GM12878 (cell line): ENCODE results near the gene SLCO2A1. TPM values are rescaled to one million over a fixed set of nuclear protein-coding genes. Genes with fewer than 3 reads are reported as not detected.

Source experiments
- ATAC-seq: fragments of 200-7000 bp; cut with Tn5 transposase; 3 replicates; pipeline ENCODE4 v1.9.1; 2020; ENCODE audit warnings: mild to moderate bottlenecking, moderate library complexity
- BruUV-seq: library from RNA; stranded (reverse); fragments of 400-500 nt; replicated peaks from 2 replicates; lab custom pipeline; 2021; lab: Mats Ljungman, UMichigan
- CTCF ChIA-PET: fragments of 300-600 bp; sonication (Branson Sonifier 250); formaldehyde crosslinking; extraction: SDS; loops from one replicate; lab custom pipeline; 2021; ENCODE audit warnings: inconsistent platforms; lab: Yijun Ruan, JAX
- POLR2A ChIA-PET: fragments of 350-600 bp; formaldehyde crosslinking; extraction: SDS; loops from one replicate; lab custom pipeline; 2021; ENCODE audit warnings: inconsistent platforms; lab: Charles Lee
- RAD21 ChIA-PET: fragments of 300-600 bp; sonication (Branson Sonifier 250); formaldehyde crosslinking; loops from one replicate; lab custom pipeline; 2023; ENCODE audit warnings: antibody characterized with exemption; ENCODE audit not compliant: unreplicated experiment; lab: Charles Lee
- SMC1A ChIA-PET: fragments of 300-600 bp; sonication (Branson Sonifier 250); formaldehyde crosslinking; loops from one replicate; lab custom pipeline; 2023; ENCODE audit not compliant: unreplicated experiment, uncharacterized antibody; lab: Charles Lee
- DNase-seq: peaks from one replicate; pipeline ENCODE4 v3.0.0-alpha.2; 2011; ENCODE audit warnings: low read depth, low spot score
- FAIRE-seq: peaks from 3 replicates; lab custom pipeline; 2011; peaks lifted over from hg19 to GRCh38; lab: Jason Lieb, UNC
- H2AFZ ChIP-seq: 2 replicates; pipeline ENCODE4 v1.6.0; 2011; ENCODE audit warnings: low read depth, low read length, control low read depth; ENCODE audit not compliant: control insufficient read depth
- H3K27ac ChIP-seq: 2 replicates; pipeline ENCODE4 v1.5.1; 2011; ENCODE audit warnings: control low read depth; ENCODE audit not compliant: control insufficient read depth, insufficient read depth
- H3K27me3 ChIP-seq, 2 experiments: replicated peaks in 1 of 2; 2 replicates each; pipeline versions ENCODE4 v1.6.0 to v1.6.1; 2011; ENCODE audit warnings: low read length in 1 of 2; ENCODE audit not compliant: control insufficient read depth in 2 of 2, insufficient read depth in 2 of 2
- H3K36me3 ChIP-seq, 2 experiments: 2 replicates each; pipeline ENCODE4 v1.5.1; 2011; ENCODE audit warnings: low read length in 1 of 2; ENCODE audit not compliant: control insufficient read depth in 2 of 2, insufficient read depth in 2 of 2
- H3K4me1 ChIP-seq: 2 replicates; pipeline ENCODE4 v1.6.1; 2011; ENCODE audit warnings: mild to moderate bottlenecking, low read length, moderate library complexity, mixed read lengths; ENCODE audit not compliant: control insufficient read depth, insufficient read depth
- H3K4me2 ChIP-seq: 2 replicates; pipeline ENCODE4 v1.6.0; 2011; ENCODE audit warnings: control low read depth; ENCODE audit not compliant: control insufficient read depth, insufficient read depth
- H3K4me3 ChIP-seq: fragments of 200-600 bp; sonication (generic); 2 replicates; pipeline ENCODE4 v1.5.1; 2016
- H3K79me2 ChIP-seq: 2 replicates; pipeline ENCODE4 v1.6.0; 2011; ENCODE audit warnings: low read length; ENCODE audit not compliant: control insufficient read depth, insufficient read depth
- H3K9ac ChIP-seq: 2 replicates; pipeline ENCODE4 v1.8.0; 2011; ENCODE audit warnings: low read length, control low read depth, mixed read lengths; ENCODE audit not compliant: control insufficient read depth, insufficient read depth
- H3K9me3 ChIP-seq: replicated peaks from 3 replicates; pipeline ENCODE4 v1.5.1; 2011; ENCODE audit warnings: mild to moderate bottlenecking, low read length; ENCODE audit not compliant: control insufficient read depth, insufficient read depth
- H4K20me1 ChIP-seq: 2 replicates; pipeline ENCODE4 v1.6.0; 2011; ENCODE audit not compliant: control insufficient read depth, insufficient read depth
- ATF7 ChIP-seq: fragments of 450-650 bp; IDR thresholded peaks from 2 replicates; pipeline ENCODE4 v1.6.1; 2016; ENCODE audit warnings: low read depth, mild to moderate bottlenecking
- BCL11A ChIP-seq: IDR thresholded peaks from 2 replicates; pipeline ENCODE4 v1.6.1; 2011; ENCODE audit warnings: low read depth, low read length
- CBX5 ChIP-seq: sonication (generic); IDR thresholded peaks from 2 replicates; pipeline ENCODE4 v1.6.1; 2016; ENCODE audit warnings: low read depth, moderate library complexity, mild to moderate bottlenecking, inconsistent platforms
- CREM ChIP-seq: IDR thresholded peaks from 2 replicates; pipeline ENCODE4 v1.6.1; 2014; ENCODE audit warnings: antibody characterized with exemption, low read depth
- ETV6 ChIP-seq, 2 experiments: fragments of 450-650 bp in 1 of 2; IDR thresholded peaks in 1 of 2; conservative IDR thresholded peaks in 1 of 2; 2 replicates each; pipeline ENCODE4 v1.6.1; 2014; ENCODE audit warnings: antibody characterized with exemption in 1 of 2, borderline replicate concordance in 1 of 2, low read depth in 1 of 2, mild to moderate bottlenecking in 1 of 2, moderate library complexity in 1 of 2
- FOXK2 ChIP-seq: fragments of 450-650 bp; IDR thresholded peaks from 2 replicates; pipeline ENCODE4 v1.6.1; 2017; ENCODE audit warnings: mild to moderate bottlenecking, moderate library complexity
- KLF5 ChIP-seq: fragments of 450-650 bp; IDR thresholded peaks from 2 replicates; pipeline ENCODE4 v1.6.1; 2014; ENCODE audit warnings: mild to moderate bottlenecking; ENCODE audit not compliant: partially characterized antibody
- MYB ChIP-seq: fragments of 150-350 bp; IDR thresholded peaks from 2 replicates; pipeline ENCODE4 v1.6.1; 2014; ENCODE audit warnings: mild to moderate bottlenecking, low read depth, low read length, borderline replicate concordance
- NR2C1 ChIP-seq: fragments of 450-650 bp; IDR thresholded peaks from 2 replicates; pipeline ENCODE4 v1.6.1; 2017; ENCODE audit warnings: antibody characterized with exemption, mild to moderate bottlenecking, moderate library complexity
- POU2F2 ChIP-seq: IDR thresholded peaks from 3 replicates; pipeline ENCODE4 v1.6.1; 2011; ENCODE audit warnings: low read depth, mild to moderate bottlenecking, low read length, borderline replicate concordance
- RCOR1 ChIP-seq: conservative IDR thresholded peaks from 2 replicates; pipeline ENCODE4 v1.6.1; 2012; ENCODE audit warnings: low read depth, low read length, improper control_type of control experiment
- TARDBP ChIP-seq: IDR thresholded peaks from 2 replicates; pipeline ENCODE4 v1.6.1; 2016; ENCODE audit warnings: borderline replicate concordance
- ZNF207 ChIP-seq: fragments of 450-650 bp; IDR thresholded peaks from 2 replicates; pipeline ENCODE4 v1.6.1; 2014; ENCODE audit warnings: antibody characterized with exemption, mild to moderate bottlenecking, borderline replicate concordance
- ZNF24 ChIP-seq: fragments of 450-650 bp; IDR thresholded peaks from 2 replicates; pipeline ENCODE4 v1.6.1; 2017; ENCODE audit warnings: antibody characterized with exemption, mild to moderate bottlenecking
- ZNF274 ChIP-seq: IDR thresholded peaks from one replicate; pipeline ENCODE4 v1.8.0; 2011; ENCODE audit not compliant: insufficient read length, insufficient read depth
- ZSCAN29 ChIP-seq: fragments of 450-650 bp; IDR thresholded peaks from 2 replicates; pipeline ENCODE4 v1.6.1; 2017; ENCODE audit warnings: mild to moderate bottlenecking, moderate library complexity
- WGBS: methylation state at CpG from one replicate; pipeline ENCODE4 v1.1.6; 2016; ENCODE audit warnings: low lambda C conversion rate; ENCODE audit not compliant: insufficient replicate concordance, insufficient coverage; ENCODE audit errors: missing lambda C conversion rate; 5-methylcytosine and 5-hydroxymethylcytosine counted together
- in situ Hi-C: fragments of 300-500 bp; cut with MboI; formaldehyde crosslinking; loops from 9 replicates; pipeline ENCODE4 v1.14.3; 2018; ENCODE audit warnings: mixed read lengths
- intact Hi-C: fragments of 100-400 bp; cut with micrococcal nuclease; formaldehyde crosslinking; loops from one replicate; pipeline ENCODE4 v1.14.2; 2022; ENCODE audit not compliant: unreplicated experiment
- polyA plus RNA-seq, 11 experiments: library from polyadenylated mRNA; depleted of rRNA in 4 of 11; unstranded in 6 of 11; stranded (reverse) in 5 of 11; fragments of >200 nt; fragmentation: Nextera tagmentation in 4 of 11; fragmentation: Illumina TruSeq in 1 of 11; extraction: Ambion mirVana in 4 of 11; extraction: Trizol in 1 of 11; gene quantifications; 1 replicate in 1 of 11; 2 replicates in 10 of 11; pipeline versions ENCODE4 v1.2.1 to v1.2.3, GENCODE V29; 2011 to 2016; ENCODE audit warnings: inconsistent platforms in 2 of 11, missing spikeins in 2 of 11, low read depth in 1 of 11
- total RNA-seq, 4 experiments: library from RNA; depleted of rRNA in 3 of 4; stranded (reverse); fragments of >200 nt in 3 of 4; fragmentation: Illumina TruSeq in 1 of 4; extraction: Trizol in 1 of 4; gene quantifications; 2 replicates each; pipeline versions ENCODE4 v1.2.1 to v1.2.3, GENCODE V29; 2013 to 2021
- TF ChIP-seq, protein P1 (sequence below): fragments of 450-650 bp; IDR thresholded peaks from 2 replicates; pipeline ENCODE4 v1.6.1; 2018; ENCODE audit warnings: borderline replicate concordance, mild to moderate bottlenecking; ENCODE audit not compliant: partially characterized antibody

Gene SLCO2A1
- total and polyA plus RNA-seq, 10 of the 15 experiments (the other 5 are each of a cell fraction or from before 2014, with no cell fraction given) = 0.05 TPM; not detected in 9

- 0% methylated on average over 7 of the region's 7 CpGs for WGBS
- H3K36me3 ChIP-seq = no peaks in the 10 kb centered on the region
- no peak overlapping the region for H2AFZ ChIP-seq
- H3K79me2 ChIP-seq = no peaks in the 10 kb centered on the region
- DNase-seq (no peak), FAIRE-seq (no peak), ATAC-seq (no peak)
- peaks cover 0 to 2% of the 10 kb centered on the region in 2 experiments; a peak in 2 of 4 replicates for H3K27me3 ChIP-seq
- no TSS peak for BruUV-seq
- intact Hi-C loops = no loop called here
- ChIA-PET SMC1A (no interaction called here), POLR2A (no interaction called here), RAD21 (no interaction called here), CTCF (interaction anchor here (1.6 kb wide), 1 partner anchor 131 kb away, joined by 3 read pairs; no protein-coding TSS in a partner anchor)
- no peaks in the 10 kb centered on the region for H3K4me1 ChIP-seq
- H3K9me3 ChIP-seq = no peaks in the 10 kb centered on the region
- no peaks in the 10 kb centered on the region for H4K20me1 ChIP-seq
- no peak overlapping the region for H3K9ac ChIP-seq
- TF ChIP-seq ZSCAN29 (no peak), NR2C1 (no peak), RCOR1 (no peak), CREM (no peak), ZNF207 (no peak), ZNF24 (no peak), TARDBP (no peak), ATF7 (no peak)
- in situ Hi-C loops = no loop called here
- no peak overlapping the region for H3K4me2 ChIP-seq
- no peak overlapping the region for H3K4me3 ChIP-seq
- H3K27ac ChIP-seq = no peak overlapping the region
These were observed 31.7 kb upstream of the SLCO2A1 start for GRCh38 chr3:134061401-134061800.

- ChIA-PET POLR2A (no interaction called here), CTCF (interaction anchor here (1.6 kb wide), 1 partner anchor 130 kb away, joined by 3 read pairs; no protein-coding TSS in a partner anchor), SMC1A (no interaction called here), RAD21 (no interaction called here)
- Histone ChIP-seq H3K9ac (no peak overlapping the region), H4K20me1 (no peaks in the 10 kb centered on the region), H3K4me3 (no peak overlapping the region), H3K36me3 (no peaks in the 10 kb centered on the region), H2AFZ (no peak overlapping the region), H3K4me2 (no peak overlapping the region), H3K9me3 (no peaks in the 10 kb centered on the region), H3K79me2 (no peaks in the 10 kb centered on the region), H3K27ac (no peak overlapping the region), H3K27me3 (peaks cover 0 to 2% of the 10 kb centered on the region in 2 experiments; a peak in 1 of 4 replicates), H3K4me1 (no peaks in the 10 kb centered on the region)
- intact Hi-C loops (no loop called here), in situ Hi-C loops (no loop called here)
- WGBS = 6% methylated on average over 10 of the region's 10 CpGs
- no TSS peak for BruUV-seq
- FAIRE-seq (no peak), DNase-seq (no peak), ATAC-seq (no peak)
- TF ChIP-seq ZNF24 (no peak), ETV6 (conservative IDR thresholded peaks at IDR 0.05 in 1 of 2, IDR thresholded peaks at IDR 0.05 in 1 of 2; ENCODE audit: borderline replicate concordance in 1 of 2, low read depth in 1 of 2) (no peak), POU2F2 (no peak), CBX5 (no peak), BCL11A (no peak), FOXK2 (no peak), MYB (no peak), ZNF274 (no peak), KLF5 (no peak)
- TF ChIP-seq, protein P1, sequence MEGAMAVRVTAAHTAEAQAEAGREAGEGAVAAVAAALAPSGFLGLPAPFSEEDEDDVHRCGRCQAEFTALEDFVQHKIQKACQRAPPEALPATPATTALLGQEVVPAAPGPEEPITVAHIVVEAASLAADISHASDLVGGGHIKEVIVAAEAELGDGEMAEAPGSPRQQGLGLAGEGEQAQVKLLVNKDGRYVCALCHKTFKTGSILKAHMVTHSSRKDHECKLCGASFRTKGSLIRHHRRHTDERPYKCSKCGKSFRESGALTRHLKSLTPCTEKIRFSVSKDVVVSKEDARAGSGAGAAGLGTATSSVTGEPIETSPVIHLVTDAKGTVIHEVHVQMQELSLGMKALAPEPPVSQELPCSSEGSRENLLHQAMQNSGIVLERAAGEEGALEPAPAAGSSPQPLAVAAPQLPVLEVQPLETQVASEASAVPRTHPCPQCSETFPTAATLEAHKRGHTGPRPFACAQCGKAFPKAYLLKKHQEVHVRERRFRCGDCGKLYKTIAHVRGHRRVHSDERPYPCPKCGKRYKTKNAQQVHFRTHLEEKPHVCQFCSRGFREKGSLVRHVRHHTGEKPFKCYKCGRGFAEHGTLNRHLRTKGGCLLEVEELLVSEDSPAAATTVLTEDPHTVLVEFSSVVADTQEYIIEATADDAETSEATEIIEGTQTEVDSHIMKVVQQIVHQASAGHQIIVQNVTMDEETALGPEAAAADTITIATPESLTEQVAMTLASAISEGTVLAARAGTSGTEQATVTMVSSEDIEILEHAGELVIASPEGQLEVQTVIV = no peak
These were observed 31.0 kb upstream of the SLCO2A1 start for GRCh38 chr3:134060561-134061385.
